NT2/D1 (cell line): ENCODE results near the gene LIFR.

ENCODE experiments used
- SUZ12 ChIP-seq: IDR thresholded peaks from 2 replicates; pipeline ENCODE4 v1.6.1; 2011; ENCODE audit not compliant: insufficient read length, insufficient read depth; ENCODE audit errors: extremely low read depth
- YY1 ChIP-seq: IDR thresholded peaks from 2 replicates; pipeline ENCODE4 v1.6.1; 2011; ENCODE audit not compliant: insufficient read length, insufficient read depth
- ZNF274 ChIP-seq: IDR thresholded peaks from 2 replicates; pipeline ENCODE4 v1.6.1; 2011; ENCODE audit warnings: mild to moderate bottlenecking, low read depth, low read length

- TF ChIP-seq ZNF274, result no peak
- no peak for TF ChIP-seq YY1
- TF ChIP-seq SUZ12, result no peak
These were observed 22.9 kb downstream of the LIFR start for GRCh38 chr5:38533286-38534155.
